ENCODE data around the gene SNTA1.
A peak's percentile ranks its signal among the peaks of the same experiment; 100 is the strongest.

SNTA1 gene

GRCh38 chr20:33407796-33408195, 35.8 kb downstream of the SNTA1 start:
- Histone ChIP-seq H3K4me1 (ENCODE audit: low read depth, poor library complexity, severe bottlenecking) (no peaks in the 10 kb centered on the region), H3K9ac (no peak overlapping the region), H3K79me2 (ENCODE audit: insufficient read depth, low read depth) (no peaks in the 10 kb centered on the region), H2AFZ (ENCODE audit: low read depth) (no peak overlapping the region), H4K20me1 (ENCODE audit: insufficient read depth) (no peaks in the 10 kb centered on the region), H3K27me3 (ENCODE audit: insufficient read depth, low read depth) (no peaks in the 10 kb centered on the region), H3K4me2 (no peak overlapping the region), H3K4me3 (IDR thresholded peaks at IDR 0.05; ENCODE audit: insufficient read depth, low read depth, low read length) (no peak overlapping the region), H3K27ac (no peak overlapping the region), H3K36me3 (ENCODE audit: insufficient read depth) (no peaks in the 10 kb centered on the region)
- TF ChIP-seq, protein P1, sequence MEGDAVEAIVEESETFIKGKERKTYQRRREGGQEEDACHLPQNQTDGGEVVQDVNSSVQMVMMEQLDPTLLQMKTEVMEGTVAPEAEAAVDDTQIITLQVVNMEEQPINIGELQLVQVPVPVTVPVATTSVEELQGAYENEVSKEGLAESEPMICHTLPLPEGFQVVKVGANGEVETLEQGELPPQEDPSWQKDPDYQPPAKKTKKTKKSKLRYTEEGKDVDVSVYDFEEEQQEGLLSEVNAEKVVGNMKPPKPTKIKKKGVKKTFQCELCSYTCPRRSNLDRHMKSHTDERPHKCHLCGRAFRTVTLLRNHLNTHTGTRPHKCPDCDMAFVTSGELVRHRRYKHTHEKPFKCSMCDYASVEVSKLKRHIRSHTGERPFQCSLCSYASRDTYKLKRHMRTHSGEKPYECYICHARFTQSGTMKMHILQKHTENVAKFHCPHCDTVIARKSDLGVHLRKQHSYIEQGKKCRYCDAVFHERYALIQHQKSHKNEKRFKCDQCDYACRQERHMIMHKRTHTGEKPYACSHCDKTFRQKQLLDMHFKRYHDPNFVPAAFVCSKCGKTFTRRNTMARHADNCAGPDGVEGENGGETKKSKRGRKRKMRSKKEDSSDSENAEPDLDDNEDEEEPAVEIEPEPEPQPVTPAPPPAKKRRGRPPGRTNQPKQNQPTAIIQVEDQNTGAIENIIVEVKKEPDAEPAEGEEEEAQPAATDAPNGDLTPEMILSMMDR (conservative IDR thresholded peaks at IDR 0.05; ENCODE audit: low read depth, low read length): no peak

GRCh38 chr20:33407251-33407650, 36.3 kb downstream of the SNTA1 start:
- TF ChIP-seq, protein P1 (conservative IDR thresholded peaks at IDR 0.05; ENCODE audit: low read depth, low read length): no peak
- Histone ChIP-seq H3K27ac (no peak overlapping the region), H3K79me2 (ENCODE audit: insufficient read depth, low read depth) (0 out of 2 replicates have a peak, but pooled peaks cover under 1% of the 10 kb centered on the region), H3K4me1 (ENCODE audit: low read depth, poor library complexity, severe bottlenecking) (peaks cover 1% of the 10 kb centered on the region), H3K4me3 (IDR thresholded peaks at IDR 0.05; ENCODE audit: insufficient read depth, low read depth, low read length) (no peak overlapping the region), H3K4me2 (no peak overlapping the region), H2AFZ (ENCODE audit: low read depth) (no peak overlapping the region), H3K36me3 (ENCODE audit: insufficient read depth) (no peaks in the 10 kb centered on the region), H3K27me3 (ENCODE audit: insufficient read depth, low read depth) (no peaks in the 10 kb centered on the region), H3K9ac (no peak overlapping the region), H4K20me1 (ENCODE audit: insufficient read depth) (no peaks in the 10 kb centered on the region)

DNA sequence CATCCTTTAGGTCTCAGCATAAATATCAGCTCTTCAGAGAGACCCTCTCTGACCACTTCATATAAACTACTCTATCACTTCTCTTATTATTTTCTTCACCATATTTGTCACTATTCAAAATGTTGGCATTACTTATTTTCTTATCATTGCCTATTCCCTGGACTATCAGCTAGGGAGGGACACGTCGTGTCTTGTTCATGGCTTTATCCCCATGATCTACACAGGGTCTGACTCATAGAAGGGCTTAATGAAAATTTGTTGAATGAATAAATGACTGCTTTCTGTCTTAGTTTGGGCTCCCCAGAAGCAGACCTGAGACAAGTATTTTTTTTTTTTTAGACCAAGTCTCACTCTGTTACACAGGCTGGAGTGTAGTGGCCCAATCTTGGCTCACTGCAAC, 39.3 kb downstream of the SNTA1 start:
- TF ChIP-seq, protein P1 (conservative IDR thresholded peaks at IDR 0.05; ENCODE audit: low read depth, low read length): no peak
- H3K27me3 ChIP-seq (ENCODE audit: insufficient read depth, low read depth): no peaks in the 10 kb centered on the region
- no peaks in the 10 kb centered on the region for H4K20me1 ChIP-seq (ENCODE audit: insufficient read depth)
- no peaks in the 10 kb centered on the region for H3K36me3 ChIP-seq (ENCODE audit: insufficient read depth)
- H3K79me2 ChIP-seq (ENCODE audit: insufficient read depth, low read depth): peaks cover 30% of the 10 kb centered on the region
- H3K9ac ChIP-seq: no peak overlapping the region
- no peak overlapping the region for H2AFZ ChIP-seq (ENCODE audit: low read depth)
- no peak overlapping the region for H3K4me3 ChIP-seq (IDR thresholded peaks at IDR 0.05; ENCODE audit: insufficient read depth, low read depth, low read length)
- peaks cover 18% of the 10 kb centered on the region for H3K4me1 ChIP-seq (ENCODE audit: low read depth, poor library complexity, severe bottlenecking)
- H3K27ac ChIP-seq: no peak overlapping the region
- H3K4me2 ChIP-seq: no peak overlapping the region

GRCh38 chr20:33401921-33402369, 41.6 kb downstream of the SNTA1 start:
- Histone ChIP-seq H2AFZ (ENCODE audit: low read depth) (peak overlapping the region; percentile 92), H3K79me2 (ENCODE audit: insufficient read depth, low read depth) (peaks cover 52% of the 10 kb centered on the region), H3K27me3 (ENCODE audit: insufficient read depth, low read depth) (no peaks in the 10 kb centered on the region), H4K20me1 (ENCODE audit: insufficient read depth) (no peaks in the 10 kb centered on the region), H3K36me3 (ENCODE audit: insufficient read depth) (no peaks in the 10 kb centered on the region), H3K4me2 (peak overlapping the region; percentile 99), H3K9ac (peak overlapping the region; percentile 74), H3K27ac (peak overlapping the region; percentile 28), H3K4me1 (ENCODE audit: low read depth, poor library complexity, severe bottlenecking) (peaks cover 18% of the 10 kb centered on the region), H3K4me3 (IDR thresholded peaks at IDR 0.05; ENCODE audit: insufficient read depth, low read depth, low read length) (no peak overlapping the region)
- TF ChIP-seq, protein P1 (conservative IDR thresholded peaks at IDR 0.05; ENCODE audit: low read depth, low read length): no peak
